Stimulated activated CD4-positive, alpha-beta T cell treated with anti-CD3 and anti-CD28 coated beads, Interleukin-12 subunit alpha, Interleukin-12 subunit beta, amount 100 ng/mL, for 24 hours (primary cell): Measurements from ENCODE around the gene RBM22.

ENCODE experiments used
- DNase-seq, 2 experiments: peaks; one replicate each; pipeline ENCODE4 v3.0.0-alpha.2; 2020; ENCODE audit warnings: low read depth in 2 of 2

Gene RBM22

GRCh38 chr5:150651924-150652671 is 48.8 kb downstream of the RBM22 start:
- no peak for DNase-seq

GRCh38 chr5:150651382-150651781 is 49.5 kb downstream of the RBM22 start:
- DNase-seq = no peak

- DNase-seq = no peak
Measured at GRCh38 chr5:150650021-150651006, 50.5 kb downstream of the RBM22 start.

GRCh38 chr5:150649108-150650020 is 51.5 kb downstream of the RBM22 start:
- no peak for DNase-seq

- no peak for DNase-seq
Measured at GRCh38 chr5:150648294-150649107, 52.4 kb downstream of the RBM22 start.

- no peak for DNase-seq
Measured at GRCh38 chr5:150647275-150648251, 53.3 kb downstream of the RBM22 start.

GRCh38 chr5:150645070-150645700 is 55.7 kb downstream of the RBM22 start:
- no peak for DNase-seq

- DNase-seq = no peak
Measured at GRCh38 chr5:150644514-150644913, 56.3 kb downstream of the RBM22 start.

GRCh38 chr5:150644058-150644457 is 56.8 kb downstream of the RBM22 start:
- DNase-seq = no peak

GRCh38 chr5:150642991-150643710 is 57.7 kb downstream of the RBM22 start:
- DNase-seq = no peak

GRCh38 chr5:150642567-150642927 is 58.3 kb downstream of the RBM22 start:
- DNase-seq = no peak

GRCh38 chr5:150641824-150642566 is 58.9 kb downstream of the RBM22 start:
- DNase-seq = no peak

- DNase-seq = no peak
Measured at GRCh38 chr5:150641006-150641570, 59.8 kb downstream of the RBM22 start.
